PC-9 (cell line): ENCODE measurements around the gene SNAP91. TPM values are rescaled to one million over a fixed set of nuclear protein-coding genes. Genes with fewer than 3 reads are reported as not detected.

ENCODE experiments used
- BruUV-seq: library from RNA; stranded (reverse); fragments of 400-500 nt; replicated peaks from 2 replicates; lab custom pipeline; 2021; lab: Mats Ljungman, UMichigan
- CTCF ChIA-PET: fragments of 300-600 bp; sonication (Branson Sonifier 250); formaldehyde crosslinking; loops from one replicate; lab custom pipeline; 2022; ENCODE audit warnings: antibody characterized with exemption; lab: Charles Lee
- POLR2A ChIA-PET: fragments of 300-600 bp; sonication (Branson Sonifier 250); formaldehyde crosslinking; loops from one replicate; lab custom pipeline; 2022; ENCODE audit warnings: antibody characterized with exemption; ENCODE audit not compliant: unreplicated experiment; lab: Charles Lee
- DNase-seq, 2 experiments: peaks; one replicate each; pipeline versions ENCODE4 v3.0.0 to v3.0.0-alpha.2; 2015 to 2022; ENCODE audit warnings: mixed read lengths in 1 of 2
- H2AFZ ChIP-seq: fragments of 200-600 bp; sonication (generic); 2 replicates; pipeline ENCODE4 v1.8.1; 2017; ENCODE audit warnings: antibody characterized with exemption
- H3F3A ChIP-seq: fragments of 200-600 bp; sonication (generic); 2 replicates; pipeline ENCODE4 v1.8.1; 2017; ENCODE audit warnings: antibody characterized with exemption, mild to moderate bottlenecking, low read depth; ENCODE audit not compliant: insufficient read depth
- H3K27ac ChIP-seq: fragments of 200-600 bp; sonication (generic); 2 replicates; pipeline ENCODE4 v1.6.1; 2016; ENCODE audit warnings: mixed run types
- H3K27me3 ChIP-seq: fragments of 200-600 bp; sonication (generic); 2 replicates; pipeline ENCODE4 v1.6.1; 2016; ENCODE audit warnings: low read depth, mixed run types; ENCODE audit not compliant: insufficient read depth
- H3K36me3 ChIP-seq: fragments of 200-600 bp; sonication (generic); 2 replicates; pipeline ENCODE4 v1.6.1; 2016; ENCODE audit warnings: low read depth, mixed run types
- H3K4me1 ChIP-seq: fragments of 200-600 bp; sonication (generic); replicated peaks from 2 replicates; pipeline ENCODE4 v1.6.1; 2016; ENCODE audit warnings: mixed run types; ENCODE audit not compliant: insufficient read depth
- H3K4me2 ChIP-seq: fragments of 200-600 bp; sonication (generic); 2 replicates; pipeline ENCODE4 v1.6.1; 2017; ENCODE audit warnings: mixed run types
- H3K4me3 ChIP-seq: fragments of 200-600 bp; sonication (generic); 2 replicates; pipeline ENCODE4 v1.6.1; 2016; ENCODE audit warnings: mixed run types
- H3K79me2 ChIP-seq: fragments of 200-600 bp; sonication (generic); 2 replicates; pipeline ENCODE4 v1.6.1; 2017; ENCODE audit warnings: low read depth, mixed run types
- H3K9me2 ChIP-seq: fragments of 200-600 bp; sonication (generic); 2 replicates; pipeline ENCODE4 v1.8.1; 2017; ENCODE audit warnings: mild to moderate bottlenecking; ENCODE audit not compliant: insufficient read depth
- H3K9me3 ChIP-seq: fragments of 200-600 bp; sonication (generic); 2 replicates; pipeline ENCODE4 v1.8.1; 2016; ENCODE audit warnings: low read depth; ENCODE audit not compliant: insufficient read depth
- H4K20me1 ChIP-seq: fragments of 200-600 bp; sonication (generic); 2 replicates; pipeline ENCODE4 v1.8.1; 2017; ENCODE audit not compliant: insufficient read depth
- CTCF ChIP-seq: fragments of 200-600 bp; sonication (generic); conservative IDR thresholded peaks from 2 replicates; pipeline ENCODE4 v1.6.1; 2017; ENCODE audit warnings: mixed run types, antibody characterized with exemption, mild to moderate bottlenecking, moderate library complexity
- EZH2 ChIP-seq: fragments of 200-600 bp; sonication (generic); IDR thresholded peaks from 2 replicates; pipeline ENCODE4 v1.8.0; 2017; ENCODE audit warnings: antibody characterized with exemption, low read depth
- intact Hi-C: fragments of 100-400 bp; cut with micrococcal nuclease; formaldehyde crosslinking; loops from one replicate; pipeline ENCODE4 v1.10.0; 2022; ENCODE audit not compliant: unreplicated experiment
- total RNA-seq: library from RNA; stranded (reverse); gene quantifications from 2 replicates; pipeline ENCODE4 v1.2.3, GENCODE V29; 2021

SNAP91 gene
- total RNA-seq, 1 experiment from 2014 or later = not detected

- H4K20me1 ChIP-seq = no peaks in the 10 kb centered on the region
- no peak overlapping the region for H3K4me2 ChIP-seq
- H3K79me2 ChIP-seq = no peaks in the 10 kb centered on the region
- TF ChIP-seq EZH2 = no peak
- TF ChIP-seq CTCF = no peak
- H2AFZ ChIP-seq = no peak overlapping the region
- ChIA-PET CTCF (no interaction called here), POLR2A (no interaction called here)
- no peak for DNase-seq
- H3F3A ChIP-seq = no peaks in the 10 kb centered on the region
- H3K36me3 ChIP-seq = no peaks in the 10 kb centered on the region
- no peaks in the 10 kb centered on the region for H3K9me2 ChIP-seq
- BruUV-seq = no TSS peak
- H3K27ac ChIP-seq = no peak overlapping the region
- intact Hi-C loops = no loop called here
- no peaks in the 10 kb centered on the region for H3K27me3 ChIP-seq
- H3K4me1 ChIP-seq = no peaks in the 10 kb centered on the region
- no peaks in the 10 kb centered on the region for H3K9me3 ChIP-seq
- no peak overlapping the region for H3K4me3 ChIP-seq
Observed at GRCh38 chr6:83517500-83517899, 191.4 kb downstream of the SNAP91 start.

GRCh38 chr6:83514866-83515466 is 193.9 kb downstream of the SNAP91 start:
- Histone ChIP-seq H3K79me2 (no peaks in the 10 kb centered on the region), H3K9me3 (no peaks in the 10 kb centered on the region), H3K27ac (no peak overlapping the region), H3F3A (no peaks in the 10 kb centered on the region), H2AFZ (no peak overlapping the region), H3K4me3 (no peak overlapping the region), H4K20me1 (no peaks in the 10 kb centered on the region), H3K4me1 (no peaks in the 10 kb centered on the region), H3K9me2 (no peaks in the 10 kb centered on the region), H3K4me2 (no peak overlapping the region), H3K27me3 (no peaks in the 10 kb centered on the region), H3K36me3 (no peaks in the 10 kb centered on the region)
- ChIA-PET CTCF (interaction anchor here (1.8 to 3.3 kb wide), 2 partner anchors 97 to 447 kb away, joined by 11 to 22 read pairs; partner anchors contain the start of gene DOP1A), POLR2A (interaction anchor here (0.6 kb wide), 1 partner anchor 132 kb away, joined by 4 read pairs; no protein-coding TSS in a partner anchor)
- BruUV-seq = no TSS peak
- peak; percentile 27 to 55 for DNase-seq
- intact Hi-C loops = loop anchor here (1.0 to 5.0 kb wide), 3 partner anchors 83 to 1268 kb away; partner anchors contain the start of genes DOP1A, IBTK and ME1
- TF ChIP-seq EZH2 (no peak), CTCF (peak; percentile 85)

- H3K9me2 ChIP-seq = no peaks in the 10 kb centered on the region
- no peaks in the 10 kb centered on the region for H3K4me1 ChIP-seq
- no peak for DNase-seq
- ChIA-PET CTCF (interaction anchor here (1.0 to 3.3 kb wide), 4 partner anchors 96 to 449 kb away, joined by 4 to 22 read pairs (median 12); partner anchors contain the start of genes DOP1A and UBE3D), POLR2A (interaction anchor here (0.6 kb wide), 3 partner anchors 96 to 769 kb away, joined by 4 read pairs; no protein-coding TSS in a partner anchor)
- no peak overlapping the region for H3K4me3 ChIP-seq
- no peaks in the 10 kb centered on the region for H3K9me3 ChIP-seq
- H3K4me2 ChIP-seq = no peak overlapping the region
- H3K79me2 ChIP-seq = no peaks in the 10 kb centered on the region
- intact Hi-C loops = loop anchor here (5.0 kb wide), 2 partner anchors 82 to 1267 kb away; partner anchors contain the start of genes IBTK and ME1
- no peaks in the 10 kb centered on the region for H4K20me1 ChIP-seq
- H2AFZ ChIP-seq = no peak overlapping the region
- H3K27ac ChIP-seq = no peak overlapping the region
- no peaks in the 10 kb centered on the region for H3F3A ChIP-seq
- no TSS peak for BruUV-seq
- H3K27me3 ChIP-seq = no peaks in the 10 kb centered on the region
- no peaks in the 10 kb centered on the region for H3K36me3 ChIP-seq
- no peak for TF ChIP-seq CTCF
- no peak for TF ChIP-seq EZH2
Observed at GRCh38 chr6:83514466-83514865, 194.4 kb downstream of the SNAP91 start.
